Kidney (tissue), 14 donors: ENCODE measurements around the gene PDGFC. TPM values are rescaled to one million over a fixed set of nuclear protein-coding genes. Genes with fewer than 3 reads are reported as not detected.

Experiments used
- DNase-seq, 5 donors: peaks; one replicate each; pipeline ENCODE4 v3.0.0-alpha.2; 2013 to 2020
- FAIRE-seq: peaks from 2 replicates; lab custom pipeline; 2012; peaks lifted over from hg19 to GRCh38; lab: Jason Lieb, UNC
- H3K27ac ChIP-seq, 2 donors: one replicate each; pipeline ENCODE4 v1.7.0; 2013; ENCODE audit warnings: low read depth in 2 of 2, low read length in 2 of 2, inconsistent platforms in 1 of 2
- H3K27me3 ChIP-seq: one replicate; pipeline ENCODE4 v1.7.1; 2013; ENCODE audit warnings: low read length, inconsistent platforms; ENCODE audit not compliant: control insufficient read depth, insufficient read depth
- H3K36me3 ChIP-seq, 3 donors: one replicate each; pipeline versions ENCODE4 v1.7.0 to v1.7.1; 2013; ENCODE audit warnings: low read length in 3 of 3, control low read depth in 1 of 3, inconsistent platforms in 1 of 3; ENCODE audit not compliant: insufficient read depth in 3 of 3, control insufficient read depth in 2 of 3
- H3K4me1 ChIP-seq, 3 donors: one replicate each; pipeline versions ENCODE4 v1.7.0 to v1.7.1; 2013; ENCODE audit warnings: low read length in 3 of 3, inconsistent platforms in 1 of 3, low read depth in 1 of 3; ENCODE audit not compliant: control insufficient read depth in 2 of 3, insufficient read depth in 2 of 3
- H3K4me3 ChIP-seq, 3 donors: one replicate each; pipeline versions ENCODE4 v1.7.0 to v1.8.1; 2013; ENCODE audit warnings: low read length in 3 of 3, control low read depth in 1 of 3, inconsistent platforms in 1 of 3
- H3K9ac ChIP-seq, 3 donors: one replicate each; pipeline versions ENCODE4 v1.7.0 to v1.7.1; 2013; ENCODE audit warnings: low read length in 3 of 3, control low read depth in 1 of 3, inconsistent platforms in 1 of 3
- H3K9me3 ChIP-seq, 3 donors: one replicate each; pipeline versions ENCODE4 v1.7.0 to v1.7.1; 2013; ENCODE audit warnings: low read length in 3 of 3, control low read depth in 1 of 3, inconsistent platforms in 1 of 3; ENCODE audit not compliant: control insufficient read depth in 2 of 3, insufficient read depth in 1 of 3
- intact Hi-C: fragments of 100-400 bp; cut with DNase I; formaldehyde crosslinking; loops from one replicate; pipeline ENCODE4 v1.11.1; 2022
- polyA plus RNA-seq: library from polyadenylated mRNA; stranded (reverse); fragments of 350-450 nt; fragmentation: Illumina TruSeq; extraction: RNeasy Lipid Tissue Mini Kit (QIAGEN cat#74804); gene quantifications from one replicate; pipeline ENCODE4 v1.2.3, GENCODE V29; 2014; ENCODE audit warnings: low read depth, low replicate concordance; ENCODE audit not compliant: insufficient read depth
- total RNA-seq: library from RNA; stranded (reverse); fragmentation: NEBNext Ultra II Directional; extraction: Animal tissue kit (Norgen Biotek cat#: 25700); gene quantifications from one replicate; pipeline ENCODE4 v1.2.1, GENCODE V29; 2021
- TF ChIP-seq, protein P1 (sequence below): IDR thresholded peaks from 3 replicates; pipeline ENCODE4 v1.5.1; 2012; ENCODE audit warnings: mild to moderate bottlenecking, moderate library complexity, borderline replicate concordance; ENCODE audit not compliant: insufficient read depth; ENCODE audit errors: extremely low read depth
- donor health status: control.
- donor health status: control.
- donor health status: control.
- donor health status: control.
- donor health status: control.
- donor health status: DM: yes; HTN: yes; CAD: no.
- donor health status: Normal renal cell carcinoma (clear cell type).

PDGFC gene
- total and polyA plus RNA-seq, 2 donors from 2014 or later = 12.3 to 37.6 TPM

GRCh38 chr4:156837625-156838345 lies 133.8 kb downstream of the PDGFC start:
- TF ChIP-seq, protein P1, sequence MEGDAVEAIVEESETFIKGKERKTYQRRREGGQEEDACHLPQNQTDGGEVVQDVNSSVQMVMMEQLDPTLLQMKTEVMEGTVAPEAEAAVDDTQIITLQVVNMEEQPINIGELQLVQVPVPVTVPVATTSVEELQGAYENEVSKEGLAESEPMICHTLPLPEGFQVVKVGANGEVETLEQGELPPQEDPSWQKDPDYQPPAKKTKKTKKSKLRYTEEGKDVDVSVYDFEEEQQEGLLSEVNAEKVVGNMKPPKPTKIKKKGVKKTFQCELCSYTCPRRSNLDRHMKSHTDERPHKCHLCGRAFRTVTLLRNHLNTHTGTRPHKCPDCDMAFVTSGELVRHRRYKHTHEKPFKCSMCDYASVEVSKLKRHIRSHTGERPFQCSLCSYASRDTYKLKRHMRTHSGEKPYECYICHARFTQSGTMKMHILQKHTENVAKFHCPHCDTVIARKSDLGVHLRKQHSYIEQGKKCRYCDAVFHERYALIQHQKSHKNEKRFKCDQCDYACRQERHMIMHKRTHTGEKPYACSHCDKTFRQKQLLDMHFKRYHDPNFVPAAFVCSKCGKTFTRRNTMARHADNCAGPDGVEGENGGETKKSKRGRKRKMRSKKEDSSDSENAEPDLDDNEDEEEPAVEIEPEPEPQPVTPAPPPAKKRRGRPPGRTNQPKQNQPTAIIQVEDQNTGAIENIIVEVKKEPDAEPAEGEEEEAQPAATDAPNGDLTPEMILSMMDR = no peak
- no peak overlapping the region for H3K9ac ChIP-seq
- intact Hi-C loops = no loop called here

DNA sequence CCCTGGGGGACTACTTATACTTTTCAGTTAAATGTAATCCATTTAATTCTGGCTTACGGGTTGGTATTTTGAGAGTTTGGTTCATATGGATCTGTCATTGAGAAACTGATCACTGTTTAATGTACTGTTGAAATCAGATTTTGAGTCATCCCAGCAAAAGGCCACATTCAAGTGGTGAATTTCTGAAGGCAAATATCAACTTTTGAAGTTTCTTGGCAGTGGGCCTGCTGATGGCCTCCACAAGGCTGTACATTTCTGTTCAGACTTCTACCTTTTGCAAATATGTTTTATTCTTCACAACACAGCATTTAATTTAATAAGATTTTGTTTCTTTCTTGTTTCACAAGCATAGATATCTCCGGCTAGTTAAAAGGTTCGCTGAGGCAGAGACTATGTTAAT lies 138.7 kb downstream of the PDGFC start:
- no peak for FAIRE-seq
- H3K36me3 ChIP-seq = no peaks in the 10 kb centered on the region
- H3K9me3 ChIP-seq = peaks cover 0 to under 1% (median 0%) of the 10 kb centered on the region in 3 donors
- intact Hi-C loops = no loop called here
- TF ChIP-seq, protein P1 = no peak
- no peaks in the 10 kb centered on the region for H3K27me3 ChIP-seq
- H3K9ac ChIP-seq = no peak overlapping the region
- no peaks in the 10 kb centered on the region for H3K4me1 ChIP-seq
- no peak for DNase-seq
- no peak overlapping the region for H3K4me3 ChIP-seq
- H3K27ac ChIP-seq = no peak overlapping the region

More at GRCh38 chr4:156837625-156838345, 133.8 kb downstream of the PDGFC start:
- peaks cover 0 to 24% (median 0%) of the 10 kb centered on the region in 3 donors for H3K9me3 ChIP-seq
- DNase-seq = peak in 2 of 5 donors; percentile 6 to 10
- H3K27me3 ChIP-seq = no peaks in the 10 kb centered on the region
- H3K36me3 ChIP-seq = no peaks in the 10 kb centered on the region
- no peak for FAIRE-seq
- no peak overlapping the region for H3K27ac ChIP-seq
- no peaks in the 10 kb centered on the region for H3K4me1 ChIP-seq
- H3K4me3 ChIP-seq = no peak overlapping the region

- no peaks in the 10 kb centered on the region for H3K4me1 ChIP-seq
- no peaks in the 10 kb centered on the region for H3K27me3 ChIP-seq
- no peak overlapping the region for H3K9ac ChIP-seq
- FAIRE-seq = no peak
- DNase-seq = no peak
- no peaks in the 10 kb centered on the region for H3K9me3 ChIP-seq
- intact Hi-C loops = no loop called here
- H3K36me3 ChIP-seq = no peaks in the 10 kb centered on the region
- no peak overlapping the region for H3K27ac ChIP-seq
- TF ChIP-seq, protein P1 = no peak
- no peak overlapping the region for H3K4me3 ChIP-seq
These were observed 141.2 kb downstream of the PDGFC start for GRCh38 chr4:156830351-156830750.
